K562 (cell line): ENCODE measurements around the gene KRTAP5-6. TPM values are rescaled to one million over a fixed set of nuclear protein-coding genes. Genes with fewer than 3 reads are reported as not detected.

ENCODE experiments used
- BCOR ChIP-seq: fragments of 450-650 bp; IDR thresholded peaks from 2 replicates; pipeline ENCODE4 v1.6.1; 2016
- MTA3 ChIP-seq: fragments of 450-650 bp; formaldehyde crosslinking; IDR thresholded peaks from 2 replicates; pipeline ENCODE4 v1.6.1; 2017; ENCODE audit warnings: mild to moderate bottlenecking, borderline replicate concordance
- NFIC ChIP-seq: fragments of 450-650 bp; IDR thresholded peaks from 2 replicates; pipeline ENCODE4 v1.6.1; 2017; ENCODE audit warnings: mild to moderate bottlenecking, inconsistent platforms
- SLC30A9 ChIP-seq: fragments of 250-450 bp; sonication (Bioruptor Pico); IDR thresholded peaks from 2 replicates; pipeline ENCODE4 v1.8.0; 2022; ENCODE audit warnings: mild to moderate bottlenecking, moderate library complexity
- ZMIZ1 ChIP-seq, 2 experiments: fragments of 150-350 bp in 1 of 2; IDR thresholded peaks; 2 replicates each; pipeline ENCODE4 v1.6.1; 2012 to 2016; ENCODE audit warnings: low read depth in 2 of 2, low read length in 2 of 2, mild to moderate bottlenecking in 1 of 2, moderate library complexity in 1 of 2
- ZNF407 ChIP-seq: fragments of 450-650 bp; IDR thresholded peaks from 2 replicates; pipeline ENCODE4 v1.6.1; 2016; ENCODE audit warnings: low read depth
- polyA plus RNA-seq, 8 experiments: library from polyadenylated mRNA; depleted of rRNA in 4 of 8; stranded (reverse) in 5 of 8; unstranded in 3 of 8; fragments of >200 nt; fragmentation: Nextera tagmentation in 2 of 8; fragmentation: Illumina TruSeq in 1 of 8; extraction: Ambion mirVana in 2 of 8; extraction: Trizol in 1 of 8; gene quantifications; 2 replicates each; pipeline versions ENCODE4 v1.2.1 to v1.2.3, GENCODE V29; 2011 to 2014; ENCODE audit warnings: inconsistent platforms in 1 of 8, missing spikeins in 1 of 8
- total RNA-seq, 7 experiments: library from RNA; depleted of rRNA in 6 of 7; stranded (reverse); fragments of >200 nt in 6 of 7; fragmentation: Illumina TruSeq in 2 of 7; extraction: Trizol in 2 of 7; gene quantifications; 2 replicates each; pipeline versions ENCODE4 v1.2.1 to v1.2.3, GENCODE V29; 2011 to 2021; ENCODE audit warnings: low replicate concordance in 1 of 7

The KRTAP5-6 gene
- total and polyA plus RNA-seq, 9 of the 15 experiments (the other 6 are each of a cell fraction or from before 2014, with no cell fraction given), result not detected

GRCh38 chr11:1732418-1733008, 35.5 kb downstream of the KRTAP5-6 start (continued):
- TF ChIP-seq ZNF407, result no peak
- no peak for TF ChIP-seq BCOR
- TF ChIP-seq ZMIZ1 (IDR thresholded peaks at IDR 0.05; ENCODE audit: low read depth in 2 of 2, low read length in 2 of 2), result no peak
- TF ChIP-seq NFIC, result no peak
- TF ChIP-seq MTA3, result no peak
- no peak for TF ChIP-seq SLC30A9 (CRISPR knock-in tag)
- TF ChIP-seq, all 486 proteins: peak for 0
